HG03354 (cell line): ENCODE results near the gene USH2A.
"Not testable (repeated sequence)": the region's sequence is repeated elsewhere in the genome, so short reads cannot be mapped to it uniquely, and the experiment has no call there.

Experiments
- ATAC-seq: cut with Tn5 transposase; IDR thresholded peaks from one replicate; pipeline ENCODE4 v1.9.1; 2021; ENCODE audit warnings: mild to moderate bottlenecking; ENCODE audit not compliant: unreplicated experiment, poor library complexity, severe bottlenecking

Gene USH2A

DNA sequence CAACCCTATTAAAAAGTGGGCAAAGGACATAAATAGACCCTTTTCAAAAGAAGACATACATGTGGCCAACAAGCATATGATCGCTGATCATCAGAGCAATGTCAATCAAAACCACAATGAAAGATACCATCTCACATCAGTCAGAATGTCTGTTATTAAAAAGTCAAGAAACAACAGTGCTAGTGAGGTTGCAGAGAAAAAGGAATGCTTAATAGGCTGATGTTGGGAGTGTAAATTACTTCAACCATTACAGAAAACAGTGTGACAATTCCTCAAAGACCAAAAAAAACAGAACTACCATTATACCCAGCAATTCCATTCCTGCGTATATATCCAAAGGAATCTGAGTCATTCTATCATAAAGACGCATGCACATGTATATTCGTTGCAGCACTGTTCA, 13.2 kb downstream of the USH2A start:
- ATAC-seq, result no peak

DNA sequence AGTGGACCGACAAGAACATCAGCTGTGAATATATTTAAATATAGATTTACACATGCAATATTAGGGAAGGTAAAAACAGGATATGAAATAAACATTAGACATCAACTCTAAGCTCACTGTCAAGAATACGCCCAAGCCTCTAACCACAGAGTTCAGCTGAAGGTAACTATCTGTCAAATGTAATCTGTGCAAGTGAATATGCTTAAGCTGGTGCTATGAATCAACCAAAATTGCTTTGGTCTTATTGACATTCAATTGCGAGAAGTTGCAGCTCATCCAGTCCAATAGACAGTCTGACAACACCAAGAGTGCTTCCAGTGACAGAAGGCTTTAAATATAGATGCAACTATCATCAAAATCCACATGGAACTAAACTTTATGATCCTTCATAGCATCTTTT, 32.3 kb downstream of the USH2A start:
- ATAC-seq, result no peak

DNA sequence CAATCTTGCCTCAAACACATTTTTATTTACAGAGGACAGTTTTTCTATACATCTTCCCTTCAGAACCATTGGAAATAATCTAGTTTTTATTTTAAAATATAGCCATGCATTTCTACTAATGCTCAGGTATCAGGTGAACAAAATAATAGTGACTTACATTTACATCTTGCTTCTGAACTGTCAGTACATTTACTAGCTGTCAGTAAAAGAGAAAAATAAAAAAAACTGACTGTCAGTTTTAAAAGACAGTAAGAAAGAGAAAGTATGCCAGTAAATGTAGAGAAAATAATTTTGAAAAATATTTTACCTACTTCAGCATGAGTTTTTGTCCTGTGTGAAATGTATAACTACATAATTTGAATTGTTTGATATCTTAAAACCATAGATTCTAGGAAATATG, 33.5 kb downstream of the USH2A start:
- no peak for ATAC-seq

DNA sequence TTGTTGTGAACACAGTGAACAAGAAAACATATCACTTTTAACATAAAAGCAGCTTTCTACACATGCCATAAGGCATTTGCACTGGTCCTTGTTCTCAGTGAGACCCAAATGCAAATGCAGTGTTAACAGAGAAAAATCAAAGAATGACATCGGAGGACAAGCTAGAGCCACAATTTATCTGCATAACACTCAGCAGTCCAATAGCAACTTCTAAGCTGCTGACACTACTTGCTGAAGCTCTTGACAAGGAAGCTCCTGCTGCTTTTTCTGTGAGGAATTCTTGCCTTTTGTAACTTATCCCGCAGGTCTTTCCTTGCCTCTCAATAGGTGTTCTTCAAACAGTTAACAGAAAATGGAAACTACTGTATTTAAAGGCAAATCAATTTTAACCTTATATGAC, 34.7 kb downstream of the USH2A start:
- ATAC-seq, result no peak

DNA sequence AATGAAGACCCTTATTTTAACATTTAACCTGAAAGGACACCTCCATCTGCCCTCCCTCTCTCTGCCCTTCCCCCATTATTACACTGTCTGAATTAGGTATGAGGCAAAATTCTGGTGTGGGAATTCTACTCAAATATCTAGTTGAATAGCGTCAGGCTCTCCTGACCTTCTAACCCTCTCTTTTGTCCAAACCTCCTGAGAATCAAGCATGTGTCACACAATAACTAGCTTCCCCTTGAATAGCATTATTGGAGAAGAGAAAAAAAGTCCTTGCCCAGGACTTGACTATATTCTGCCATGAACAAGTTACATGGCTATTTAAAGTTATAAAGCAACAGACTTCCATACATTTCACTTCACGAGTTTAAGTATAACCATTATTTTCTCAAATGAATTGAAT, 35.5 kb downstream of the USH2A start:
- no peak for ATAC-seq

DNA sequence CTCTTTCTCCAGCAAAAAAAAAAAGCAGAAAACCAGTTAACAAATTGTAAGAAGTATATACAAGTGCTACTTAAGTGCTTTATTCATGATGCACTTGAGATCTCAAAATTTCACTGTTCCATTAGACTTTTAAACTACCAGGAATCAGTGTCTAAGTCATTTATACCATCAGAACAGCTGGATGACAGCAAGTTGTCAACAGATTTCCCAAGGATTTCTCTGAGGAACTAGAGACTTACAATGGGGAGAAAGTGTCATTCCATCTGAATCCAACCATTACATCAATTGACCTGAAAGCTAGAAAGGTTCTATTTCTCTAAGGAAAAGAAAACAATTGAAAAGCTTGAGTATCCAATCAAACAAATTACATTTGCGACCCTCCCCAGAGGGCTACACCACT, 43.8 kb downstream of the USH2A start:
- no peak for ATAC-seq

DNA sequence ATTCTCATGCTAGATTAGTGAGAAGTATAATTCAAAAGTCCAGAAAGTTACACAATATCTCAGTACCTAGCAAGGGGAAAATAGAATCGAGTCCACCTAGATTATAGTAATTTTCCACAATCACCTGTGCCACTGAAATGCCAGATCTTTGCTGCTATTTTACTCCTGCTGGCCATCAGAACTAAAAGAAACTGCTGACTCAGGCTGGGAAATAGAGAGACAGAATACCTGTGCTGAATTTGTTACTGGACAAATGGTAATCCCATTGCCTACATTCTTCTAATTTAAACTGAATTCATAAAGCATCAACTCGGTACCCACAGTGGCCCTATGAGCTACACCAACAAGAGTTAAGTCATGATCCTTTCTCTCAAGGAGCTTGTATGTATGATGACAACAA, 55.0 kb downstream of the USH2A start:
- no peak for ATAC-seq

DNA sequence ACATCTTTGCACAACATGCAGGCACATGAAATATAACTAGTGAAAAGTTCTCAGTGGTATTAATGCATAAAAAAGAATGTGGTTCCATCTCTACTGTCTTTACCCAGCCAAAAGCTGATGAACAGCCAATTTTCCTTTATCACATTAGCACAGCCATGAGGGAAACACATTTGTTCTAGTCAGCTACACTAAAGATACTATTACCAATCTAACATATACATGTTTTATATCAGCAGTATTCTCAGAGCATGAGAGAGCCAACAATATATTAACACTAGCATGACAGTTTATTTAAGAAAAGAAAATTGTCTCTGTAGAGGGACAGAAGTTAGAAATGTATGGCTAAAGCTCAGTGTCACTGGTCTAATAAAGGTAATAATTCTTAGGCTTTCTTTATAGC, 56.3 kb downstream of the USH2A start:
- ATAC-seq, result no peak

DNA sequence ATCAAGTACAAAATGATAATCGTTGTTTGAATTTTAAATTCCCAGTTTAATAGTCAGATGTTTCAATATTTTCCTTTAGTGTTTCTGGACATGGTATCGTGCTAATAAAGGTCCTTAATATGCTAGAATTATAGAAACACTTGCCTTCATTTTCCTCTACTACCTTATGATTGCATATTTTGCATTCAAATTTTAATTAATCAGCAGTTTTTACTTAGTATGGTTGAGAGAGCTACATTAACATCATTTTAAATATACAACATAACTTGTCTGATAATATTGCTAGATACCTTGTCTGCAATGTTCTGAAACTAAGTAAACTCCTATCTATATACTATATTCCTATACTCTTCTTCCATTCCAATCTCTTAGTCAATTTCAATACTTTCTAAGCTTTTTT, 66.3 kb downstream of the USH2A start:
- ATAC-seq, result no peak

DNA sequence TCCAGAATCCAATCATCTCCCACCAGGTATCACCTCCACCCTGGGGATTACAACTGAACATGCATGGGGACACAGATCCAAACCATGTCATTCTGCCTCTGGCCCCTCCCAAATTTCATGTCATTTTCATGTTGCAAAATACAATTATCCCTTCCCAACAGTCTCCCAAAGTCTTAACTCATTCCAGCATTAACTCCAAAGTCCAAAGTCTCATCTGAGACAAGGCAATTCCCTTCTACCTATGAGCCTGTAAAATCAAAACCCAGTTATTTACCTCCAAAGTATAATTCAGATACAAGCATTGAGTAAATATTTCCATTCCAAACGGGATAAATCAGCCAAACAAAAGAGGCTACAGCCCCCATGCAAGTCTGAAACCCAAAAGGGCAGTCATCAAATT, 73.1 kb downstream of the USH2A start:
- ATAC-seq, result no peak

DNA sequence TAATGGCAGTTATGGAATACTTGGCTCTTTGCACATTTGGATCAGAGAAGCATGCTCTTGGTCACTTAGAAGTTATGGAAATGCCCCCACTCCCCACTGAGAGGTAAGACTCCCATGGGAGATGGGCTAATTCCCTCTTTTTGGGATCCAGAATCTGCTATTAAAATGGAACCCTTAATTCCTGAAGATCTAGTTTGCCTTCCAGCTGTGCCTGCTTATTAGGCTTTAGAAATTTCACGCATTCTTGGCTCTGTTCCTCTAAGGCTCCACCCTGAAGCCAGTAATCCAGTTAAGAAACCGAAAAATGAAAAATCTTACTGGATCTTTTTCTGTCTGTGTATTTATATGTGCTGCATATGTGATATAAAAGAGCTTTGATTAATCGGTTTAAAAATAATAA, 76.7 kb downstream of the USH2A start:
- no peak for ATAC-seq

DNA sequence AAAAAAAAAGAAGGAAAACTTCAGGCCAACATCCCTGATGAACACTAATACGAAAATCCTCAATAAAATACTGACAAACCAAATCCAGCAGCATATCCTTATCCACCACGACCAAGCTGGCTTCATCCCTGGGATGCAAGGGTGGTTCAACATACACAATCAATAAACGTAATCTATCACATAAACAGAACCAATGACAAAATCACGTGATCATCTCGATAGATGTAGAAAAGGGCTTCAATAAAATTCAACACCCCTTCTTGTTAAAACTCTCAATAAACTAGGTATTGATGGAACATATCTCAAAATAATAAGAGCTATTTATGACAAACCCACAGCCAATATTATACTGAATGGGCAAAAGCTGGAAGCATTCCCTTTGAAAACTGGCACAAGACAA, 82.7 kb downstream of the USH2A start:
- ATAC-seq, result not testable (repeated sequence)

DNA sequence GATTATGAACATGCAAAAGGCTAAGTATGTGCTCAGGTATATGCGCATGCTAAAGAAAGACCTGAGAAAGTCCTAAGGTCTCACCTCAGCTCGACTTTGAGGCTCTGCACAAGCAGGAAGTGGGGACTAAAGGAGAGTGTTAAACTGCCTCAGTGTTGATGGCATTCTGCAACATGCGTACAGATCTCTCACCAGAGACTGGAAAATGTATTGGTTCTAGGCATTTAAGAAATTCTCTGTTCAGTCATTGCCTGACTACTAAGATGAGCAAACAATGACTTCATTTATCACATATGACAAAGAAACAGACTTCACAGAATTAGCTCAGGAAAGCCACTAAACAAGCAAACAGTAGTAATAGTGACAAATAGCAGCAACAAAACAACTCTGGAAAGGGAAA, 90.8 kb downstream of the USH2A start:
- no peak for ATAC-seq

DNA sequence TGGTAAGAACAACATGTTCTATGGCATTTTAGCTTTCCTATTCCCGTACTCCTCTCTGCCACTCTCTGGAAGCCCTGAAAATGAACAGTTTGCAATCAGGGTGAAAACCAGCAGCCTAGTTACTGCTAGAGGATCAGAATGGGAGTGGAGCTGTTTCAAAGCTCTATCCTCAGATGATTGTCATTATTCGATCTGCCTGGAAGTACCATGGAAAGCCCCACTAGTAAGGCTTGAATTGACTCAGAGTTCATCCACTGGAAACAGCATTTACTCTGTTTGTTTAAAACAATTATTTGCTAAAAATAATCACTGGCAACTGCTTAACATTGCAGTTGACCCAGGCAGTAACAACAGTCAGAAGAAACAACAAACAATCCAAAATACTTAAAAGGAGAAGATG, 91.2 kb downstream of the USH2A start:
- no peak for ATAC-seq

DNA sequence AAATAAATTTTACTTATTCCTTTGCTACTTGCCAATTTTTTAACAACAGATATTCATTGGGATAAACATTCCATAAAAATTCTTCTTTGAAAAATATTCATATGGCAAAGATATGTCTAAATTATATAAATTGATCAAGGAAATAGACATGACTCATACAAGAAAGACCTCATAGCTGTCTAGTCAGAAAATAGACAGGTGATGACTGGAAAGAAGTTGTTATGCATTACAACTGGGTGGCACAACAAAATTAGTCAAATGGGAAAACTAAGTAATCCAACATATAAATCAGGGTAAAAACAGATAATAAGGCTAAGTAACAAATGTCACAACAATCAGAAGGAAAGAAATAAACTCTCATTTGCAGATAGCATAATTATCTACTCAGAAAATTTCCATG, 92.0 kb downstream of the USH2A start:
- no peak for ATAC-seq

DNA sequence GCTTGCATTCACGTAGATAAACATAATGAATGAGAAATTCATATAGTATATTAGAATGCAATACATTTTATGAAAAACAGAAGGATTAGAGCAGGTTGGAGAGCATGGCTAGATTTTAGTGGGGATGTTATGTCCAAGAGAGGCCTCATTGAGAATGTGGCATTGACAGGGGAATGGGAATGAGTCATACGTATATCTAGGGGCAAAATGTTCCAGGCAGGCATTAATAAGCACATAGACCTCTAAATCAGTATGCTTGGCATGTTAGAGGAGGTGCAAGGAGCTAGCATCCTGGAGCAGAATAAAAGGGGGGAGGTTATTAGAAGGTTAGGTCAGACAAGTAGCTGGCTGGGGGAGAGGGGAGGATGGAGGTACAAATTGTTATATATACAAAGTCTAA, 93.0 kb downstream of the USH2A start:
- ATAC-seq, result no peak

DNA sequence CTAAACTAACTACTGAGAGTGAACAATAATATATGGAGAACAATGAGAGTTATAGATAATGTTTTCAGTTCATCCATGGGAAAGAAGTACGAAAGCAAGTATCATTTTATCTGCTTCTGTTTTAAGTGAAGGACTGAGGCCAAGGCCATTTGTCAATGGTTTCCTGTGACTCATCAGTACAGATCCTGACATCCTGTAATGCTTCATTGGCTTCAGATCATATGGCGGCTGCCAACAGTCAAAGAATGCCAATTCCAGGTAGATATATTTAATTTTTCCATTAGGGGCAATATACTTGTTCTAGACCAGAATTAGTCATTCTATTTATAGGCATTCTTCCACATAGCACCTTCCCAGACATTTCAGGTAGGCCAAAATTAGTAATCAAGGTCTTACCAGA, 97.3 kb downstream of the USH2A start:
- ATAC-seq, result no peak

DNA sequence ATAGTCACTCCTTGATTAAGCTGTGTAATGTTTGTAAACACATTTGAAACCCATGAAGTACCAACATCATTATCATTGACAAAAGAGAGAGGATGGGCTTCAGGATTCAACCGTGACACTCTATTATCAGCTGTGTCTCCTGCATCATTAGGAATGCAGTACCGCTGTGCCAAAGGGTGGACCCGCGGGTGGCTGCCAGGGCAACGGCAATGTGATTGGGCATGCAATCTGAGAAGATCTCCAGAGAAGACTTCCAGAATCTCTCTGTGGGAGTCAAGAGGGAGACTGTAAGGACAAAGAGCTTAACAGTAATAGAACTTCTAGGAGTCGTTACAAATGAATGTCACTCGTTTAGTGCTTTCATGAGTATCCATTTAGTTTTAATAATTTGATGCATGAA, 97.9 kb downstream of the USH2A start:
- no peak for ATAC-seq

DNA sequence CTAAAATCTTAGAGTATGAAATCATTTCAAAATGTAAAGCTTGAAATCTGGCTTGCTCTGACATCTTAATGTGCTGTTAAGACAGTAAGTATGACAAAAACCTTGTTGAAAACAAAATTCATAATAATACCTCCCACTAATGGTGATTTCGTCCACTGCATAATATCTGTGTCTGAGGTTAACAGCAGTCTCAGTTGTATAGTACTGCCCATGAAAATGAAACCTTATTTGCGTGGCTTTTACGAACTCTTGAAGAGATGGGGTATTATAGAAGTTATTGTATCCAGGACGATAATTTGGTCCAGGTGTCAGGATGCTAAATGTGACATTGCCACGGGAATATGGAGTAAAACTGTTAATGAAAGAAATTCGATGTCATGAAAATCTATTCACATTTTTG, 99.9 kb downstream of the USH2A start:
- ATAC-seq, result no peak

DNA sequence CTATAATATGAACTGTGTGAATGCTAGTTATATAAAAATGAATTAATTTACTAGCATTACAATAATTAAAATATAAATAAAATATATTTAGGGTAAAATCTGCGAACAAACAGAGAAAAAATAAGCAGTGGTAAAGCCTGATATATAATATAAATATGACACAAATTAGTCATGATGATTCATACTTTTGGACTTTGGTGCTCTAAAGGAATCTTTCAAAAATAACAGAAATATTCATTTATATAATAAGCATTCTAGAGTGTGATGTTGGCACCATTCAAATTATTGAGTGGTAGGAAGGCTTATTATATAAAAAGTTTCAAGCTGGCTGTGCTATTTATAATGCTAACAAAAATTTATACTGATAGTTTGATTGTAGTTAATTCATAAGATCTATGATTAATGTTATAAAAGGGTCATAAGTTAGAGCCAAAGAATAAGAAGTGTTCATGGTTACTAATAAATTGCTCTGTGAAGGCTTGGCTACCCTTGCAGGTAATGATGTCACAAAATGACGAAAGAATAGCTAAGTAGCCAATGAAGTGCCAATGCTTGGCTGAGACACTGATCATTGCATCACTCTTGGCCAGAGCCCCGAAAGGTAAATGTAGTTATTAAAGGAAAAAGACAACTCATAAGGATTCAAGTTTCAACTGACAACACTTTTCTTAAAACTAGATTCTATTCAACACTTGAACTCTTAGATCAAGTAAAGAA, 108.7 kb downstream of the USH2A start:
- ATAC-seq, result no peak

DNA sequence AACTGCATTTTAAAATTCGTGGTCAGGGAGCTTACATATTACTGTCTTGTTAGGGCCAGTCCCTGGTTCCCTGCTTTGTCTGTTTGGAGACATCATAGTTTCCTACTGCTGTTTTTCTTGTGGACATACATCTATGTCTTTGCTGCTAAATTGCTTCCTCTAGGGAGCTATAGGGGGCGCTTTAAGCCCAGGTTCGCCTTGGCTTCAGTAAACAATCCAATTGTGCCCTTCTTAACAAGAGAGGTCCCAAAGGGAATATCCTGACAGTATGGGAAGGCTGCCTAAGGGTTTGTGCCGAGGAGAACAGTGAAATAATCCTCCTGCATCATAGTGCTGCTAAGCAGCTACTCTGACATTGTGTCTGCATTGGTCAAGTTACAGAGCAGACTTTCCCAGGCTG, 112.5 kb downstream of the USH2A start:
- no peak for ATAC-seq

DNA sequence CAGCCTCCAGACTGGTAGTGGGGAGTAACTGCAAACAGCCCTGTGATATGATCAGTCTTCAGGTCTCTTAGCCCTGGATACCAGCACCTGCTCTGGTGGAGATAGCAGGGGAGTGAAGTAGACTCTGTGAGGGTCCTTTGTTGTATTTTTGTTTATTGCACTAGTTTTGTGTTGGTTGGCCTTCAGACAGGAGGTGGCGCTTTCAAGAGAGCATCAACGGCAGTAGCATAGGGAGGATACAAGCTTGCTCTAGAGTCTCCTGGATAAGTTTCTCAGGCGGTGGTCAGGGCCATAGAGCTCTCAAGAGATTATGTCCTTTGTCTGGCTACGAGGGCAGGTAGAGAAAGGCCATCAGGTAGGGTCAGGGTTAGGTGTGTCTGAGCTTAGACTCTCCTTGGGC, 116.4 kb downstream of the USH2A start:
- no peak for ATAC-seq
